ENCODE data around the gene ATXN10.

The ATXN10 gene

DNA sequence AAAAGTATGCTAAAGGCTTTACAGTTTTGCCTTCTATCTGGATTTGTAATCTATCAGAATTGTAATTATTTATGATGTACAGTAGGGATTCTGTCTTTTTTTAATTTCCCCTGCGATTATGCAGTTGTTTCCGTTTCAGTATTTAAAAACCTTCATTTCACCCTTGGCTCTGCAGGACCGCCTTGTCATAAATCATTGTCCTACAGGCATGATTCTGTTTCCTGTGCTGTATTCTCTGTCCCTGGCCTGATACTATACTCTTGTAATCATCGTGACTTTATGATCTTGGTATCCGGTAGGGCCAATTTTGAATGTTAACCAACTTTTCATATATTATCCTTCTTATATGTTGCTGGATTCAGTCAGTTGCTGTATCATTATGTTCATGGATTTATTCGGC, 151.7 kb downstream of the ATXN10 start:
- H3K9me3 ChIP-seq (ENCODE audit: insufficient read depth, low read length, severe bottlenecking): no peaks in the 10 kb centered on the region
- no peak overlapping the region for H3K27ac ChIP-seq (ENCODE audit: low read length)
- H4K20me1 ChIP-seq (ENCODE audit: insufficient read depth, low read length): no peaks in the 10 kb centered on the region
- H3K36me3 ChIP-seq (ENCODE audit: insufficient read depth, low read length): peaks cover 25% of the 10 kb centered on the region
- H3K4me3 ChIP-seq (ENCODE audit: low read depth in 1 of 2, low read length in 2 of 2): no peak overlapping the region
- ATAC-seq (ENCODE audit: insufficient read depth, low read depth) (no peak), DNase-seq (no peak)
- H2AFZ ChIP-seq (ENCODE audit: low read depth, low read length): no peak overlapping the region
- H3K4me1 ChIP-seq (ENCODE audit: insufficient read depth, low read length): no peaks in the 10 kb centered on the region
- no peak overlapping the region for H3K9ac ChIP-seq (ENCODE audit: low read depth, low read length)
- H3K27me3 ChIP-seq (ENCODE audit: insufficient read depth, low read length, poor library complexity): no peaks in the 10 kb centered on the region
- H3K79me2 ChIP-seq (ENCODE audit: insufficient read depth, low read length): no peaks in the 10 kb centered on the region
- no peak overlapping the region for H3K4me2 ChIP-seq (ENCODE audit: insufficient read depth, low read length)
- TF ChIP-seq, protein P1, sequence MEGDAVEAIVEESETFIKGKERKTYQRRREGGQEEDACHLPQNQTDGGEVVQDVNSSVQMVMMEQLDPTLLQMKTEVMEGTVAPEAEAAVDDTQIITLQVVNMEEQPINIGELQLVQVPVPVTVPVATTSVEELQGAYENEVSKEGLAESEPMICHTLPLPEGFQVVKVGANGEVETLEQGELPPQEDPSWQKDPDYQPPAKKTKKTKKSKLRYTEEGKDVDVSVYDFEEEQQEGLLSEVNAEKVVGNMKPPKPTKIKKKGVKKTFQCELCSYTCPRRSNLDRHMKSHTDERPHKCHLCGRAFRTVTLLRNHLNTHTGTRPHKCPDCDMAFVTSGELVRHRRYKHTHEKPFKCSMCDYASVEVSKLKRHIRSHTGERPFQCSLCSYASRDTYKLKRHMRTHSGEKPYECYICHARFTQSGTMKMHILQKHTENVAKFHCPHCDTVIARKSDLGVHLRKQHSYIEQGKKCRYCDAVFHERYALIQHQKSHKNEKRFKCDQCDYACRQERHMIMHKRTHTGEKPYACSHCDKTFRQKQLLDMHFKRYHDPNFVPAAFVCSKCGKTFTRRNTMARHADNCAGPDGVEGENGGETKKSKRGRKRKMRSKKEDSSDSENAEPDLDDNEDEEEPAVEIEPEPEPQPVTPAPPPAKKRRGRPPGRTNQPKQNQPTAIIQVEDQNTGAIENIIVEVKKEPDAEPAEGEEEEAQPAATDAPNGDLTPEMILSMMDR (IDR thresholded peaks at IDR 0.05; ENCODE audit: borderline replicate concordance, extremely low read depth, low read length, poor library complexity, severe bottlenecking): no peak
- TF ChIP-seq EZH2 (IDR thresholded peaks at IDR 0.05; ENCODE audit: borderline replicate concordance, low read depth, low read length, severe bottlenecking): no peak

DNA sequence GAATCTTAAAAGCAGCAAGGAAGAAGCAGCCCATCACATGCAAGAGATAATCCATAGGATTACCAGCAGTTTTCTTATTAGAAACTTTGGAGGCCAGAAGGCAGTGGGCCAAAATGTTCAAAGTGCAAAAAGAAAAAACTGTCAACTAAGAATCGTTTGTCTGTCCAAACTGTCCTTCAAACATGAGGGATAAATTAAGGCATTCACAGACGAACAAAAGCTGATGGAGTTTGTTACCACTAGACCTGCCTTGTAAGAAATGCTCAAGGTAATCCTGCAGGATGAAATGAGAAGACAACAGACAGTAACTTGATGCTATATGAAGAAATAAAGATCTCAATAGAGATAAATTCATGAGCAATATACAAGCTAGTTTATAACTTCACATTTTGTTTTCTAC, 154.9 kb downstream of the ATXN10 start:
- H3K9ac ChIP-seq (ENCODE audit: low read depth, low read length): no peak overlapping the region
- H3K79me2 ChIP-seq (ENCODE audit: insufficient read depth, low read length): no peaks in the 10 kb centered on the region
- no peak overlapping the region for H2AFZ ChIP-seq (ENCODE audit: low read depth, low read length)
- no peak overlapping the region for H3K27ac ChIP-seq (ENCODE audit: low read length)
- H3K27me3 ChIP-seq (ENCODE audit: insufficient read depth, low read length, poor library complexity): no peaks in the 10 kb centered on the region
- no peak for DNase-seq
- ATAC-seq (ENCODE audit: insufficient read depth, low read depth): no peak
- no peak overlapping the region for H3K4me3 ChIP-seq (ENCODE audit: low read depth in 1 of 2, low read length in 2 of 2)
- no peak for TF ChIP-seq EZH2 (IDR thresholded peaks at IDR 0.05; ENCODE audit: borderline replicate concordance, low read depth, low read length, severe bottlenecking)
- TF ChIP-seq, protein P1 (IDR thresholded peaks at IDR 0.05; ENCODE audit: borderline replicate concordance, extremely low read depth, low read length, poor library complexity, severe bottlenecking): no peak
- peaks cover 13% of the 10 kb centered on the region; the same call in 1 of the 2 replicates for H3K36me3 ChIP-seq (ENCODE audit: insufficient read depth, low read length)
- H3K4me2 ChIP-seq (ENCODE audit: insufficient read depth, low read length): no peak overlapping the region
- H3K9me3 ChIP-seq (ENCODE audit: insufficient read depth, low read length, severe bottlenecking): no peaks in the 10 kb centered on the region
- no peaks in the 10 kb centered on the region for H4K20me1 ChIP-seq (ENCODE audit: insufficient read depth, low read length)
- no peaks in the 10 kb centered on the region for H3K4me1 ChIP-seq (ENCODE audit: insufficient read depth, low read length)

DNA sequence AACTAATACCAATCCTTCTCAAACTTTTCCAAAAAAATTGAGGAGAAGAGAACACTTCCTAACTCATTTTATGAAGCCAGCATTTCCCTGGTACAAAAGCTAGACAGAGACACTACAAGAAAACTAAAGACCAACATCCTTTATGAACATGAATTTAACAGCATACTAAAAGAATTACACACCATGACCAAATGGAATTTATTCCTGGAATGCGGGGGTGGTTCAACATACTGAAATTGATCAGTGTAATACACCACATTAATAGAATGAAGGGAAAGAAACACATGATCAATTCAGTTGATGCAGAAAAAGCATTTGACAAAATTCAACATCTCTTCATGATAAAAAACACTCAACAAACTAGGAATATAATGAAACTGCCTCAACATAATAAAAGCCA, 157.2 kb downstream of the ATXN10 start:
- no peak overlapping the region for H3K4me2 ChIP-seq (ENCODE audit: insufficient read depth, low read length)
- ATAC-seq (ENCODE audit: insufficient read depth, low read depth) (no peak), DNase-seq (no peak)
- no peak overlapping the region for H3K9ac ChIP-seq (ENCODE audit: low read depth, low read length)
- H3K9me3 ChIP-seq (ENCODE audit: insufficient read depth, low read length, severe bottlenecking): no peaks in the 10 kb centered on the region
- no peak overlapping the region for H2AFZ ChIP-seq (ENCODE audit: low read depth, low read length)
- no peak overlapping the region for H3K27ac ChIP-seq (ENCODE audit: low read length)
- 0 out of 2 replicates have a peak, but pooled peaks cover 7% of the 10 kb centered on the region for H4K20me1 ChIP-seq (ENCODE audit: insufficient read depth, low read length)
- no peaks in the 10 kb centered on the region for H3K27me3 ChIP-seq (ENCODE audit: insufficient read depth, low read length, poor library complexity)
- peaks cover 13% of the 10 kb centered on the region; the same call in 1 of the 2 replicates for H3K36me3 ChIP-seq (ENCODE audit: insufficient read depth, low read length)
- no peaks in the 10 kb centered on the region for H3K4me1 ChIP-seq (ENCODE audit: insufficient read depth, low read length)
- H3K79me2 ChIP-seq (ENCODE audit: insufficient read depth, low read length): no peaks in the 10 kb centered on the region
- H3K4me3 ChIP-seq (ENCODE audit: low read depth in 1 of 2, low read length in 2 of 2): no peak overlapping the region
- TF ChIP-seq EZH2 (IDR thresholded peaks at IDR 0.05; ENCODE audit: borderline replicate concordance, low read depth, low read length, severe bottlenecking): no peak
- TF ChIP-seq, protein P1 (IDR thresholded peaks at IDR 0.05; ENCODE audit: borderline replicate concordance, extremely low read depth, low read length, poor library complexity, severe bottlenecking): no peak
